NB4 (cell line): ENCODE measurements around the gene ADK.

Experiments used
- POLR2A ChIP-seq: IDR thresholded peaks from 2 replicates; pipeline ENCODE4 v1.6.1; 2011; ENCODE audit warnings: mild to moderate bottlenecking; ENCODE audit not compliant: insufficient read length; ENCODE audit errors: extremely low read depth
- TF ChIP-seq, protein P1 (sequence below): IDR thresholded peaks from one replicate; pipeline ENCODE4 v1.5.1; 2012; ENCODE audit warnings: low read depth, low read length

DNA sequence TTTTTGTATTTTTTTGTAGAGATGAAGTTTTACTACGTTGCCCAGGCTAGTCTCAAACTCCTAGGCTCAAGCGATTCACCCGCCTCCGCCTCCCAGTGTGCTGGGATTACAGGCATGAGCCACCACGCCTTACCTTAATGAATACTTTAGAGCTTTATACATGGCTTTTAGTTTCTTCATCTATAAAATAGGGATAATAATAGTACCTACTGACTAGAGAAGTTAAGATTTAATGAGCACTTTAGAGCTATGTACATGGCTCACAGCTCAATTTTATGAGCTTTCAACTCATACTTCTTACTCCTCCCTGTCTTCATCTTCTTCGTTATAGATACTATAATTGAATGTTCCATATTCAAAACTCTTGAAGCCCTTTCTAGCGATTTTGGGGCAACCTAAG lies 445.7 kb downstream of the ADK start:
- TF ChIP-seq, protein P1, sequence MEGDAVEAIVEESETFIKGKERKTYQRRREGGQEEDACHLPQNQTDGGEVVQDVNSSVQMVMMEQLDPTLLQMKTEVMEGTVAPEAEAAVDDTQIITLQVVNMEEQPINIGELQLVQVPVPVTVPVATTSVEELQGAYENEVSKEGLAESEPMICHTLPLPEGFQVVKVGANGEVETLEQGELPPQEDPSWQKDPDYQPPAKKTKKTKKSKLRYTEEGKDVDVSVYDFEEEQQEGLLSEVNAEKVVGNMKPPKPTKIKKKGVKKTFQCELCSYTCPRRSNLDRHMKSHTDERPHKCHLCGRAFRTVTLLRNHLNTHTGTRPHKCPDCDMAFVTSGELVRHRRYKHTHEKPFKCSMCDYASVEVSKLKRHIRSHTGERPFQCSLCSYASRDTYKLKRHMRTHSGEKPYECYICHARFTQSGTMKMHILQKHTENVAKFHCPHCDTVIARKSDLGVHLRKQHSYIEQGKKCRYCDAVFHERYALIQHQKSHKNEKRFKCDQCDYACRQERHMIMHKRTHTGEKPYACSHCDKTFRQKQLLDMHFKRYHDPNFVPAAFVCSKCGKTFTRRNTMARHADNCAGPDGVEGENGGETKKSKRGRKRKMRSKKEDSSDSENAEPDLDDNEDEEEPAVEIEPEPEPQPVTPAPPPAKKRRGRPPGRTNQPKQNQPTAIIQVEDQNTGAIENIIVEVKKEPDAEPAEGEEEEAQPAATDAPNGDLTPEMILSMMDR = no peak
- no peak for TF ChIP-seq POLR2A
